ENCODE measurements around the gene HAUS8.

Gene HAUS8

DNA sequence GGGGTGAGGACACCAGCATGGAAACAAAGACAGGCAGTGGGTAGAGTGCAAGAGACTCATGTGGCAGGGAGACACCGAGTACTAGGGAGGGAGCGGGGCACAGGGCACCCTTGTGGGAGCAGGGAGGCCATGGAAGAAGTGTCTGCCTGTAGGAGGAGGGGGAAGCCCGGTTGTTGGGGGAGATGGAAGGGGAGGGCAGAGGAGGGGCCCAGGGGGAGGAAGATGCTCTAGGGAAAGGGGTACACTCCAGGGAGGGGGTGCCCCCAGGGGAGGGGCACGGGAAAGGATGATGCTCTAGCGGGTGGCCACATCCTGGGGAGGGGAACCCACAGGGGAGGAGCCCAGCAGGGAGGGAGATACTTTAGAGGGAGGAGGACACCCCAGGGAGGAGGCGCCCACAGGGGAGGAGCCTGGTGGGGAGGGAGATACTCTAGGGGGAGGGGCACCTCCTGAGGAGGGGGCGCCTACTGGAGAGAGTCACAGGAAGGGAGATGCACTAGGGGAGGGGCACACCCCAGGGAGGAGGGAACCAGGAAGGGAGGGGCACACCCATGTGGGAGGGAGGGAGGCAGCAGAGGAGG lies 73.6 kb downstream of the HAUS8 start:
- in situ Hi-C loops (cut with MboI; ENCODE audit: low sequenced_read_pairs) = no loop called here

Measured in HL-60/S4 treated with phorbol 12-myristate 13-acetate at 8.2 ng/mL for 4 days and 3 days (cell line).